GM12864 (cell line): ENCODE results near the gene LCN15.

ENCODE experiments used
- DNase-seq: peaks from one replicate; pipeline ENCODE4 v3.0.0-alpha.2; 2011; ENCODE audit warnings: low read depth
- H3K4me3 ChIP-seq: 2 replicates; pipeline ENCODE4 v1.5.1; 2011; ENCODE audit warnings: mild to moderate bottlenecking, low read depth, low read length, control low read depth
- TF ChIP-seq, protein P1 (sequence below): IDR thresholded peaks from 2 replicates; pipeline ENCODE4 v1.5.1; 2011; ENCODE audit warnings: low read depth, mild to moderate bottlenecking, moderate library complexity, low read length, control low read depth, inconsistent platforms; ENCODE audit errors: missing control alignments

The LCN15 gene

DNA sequence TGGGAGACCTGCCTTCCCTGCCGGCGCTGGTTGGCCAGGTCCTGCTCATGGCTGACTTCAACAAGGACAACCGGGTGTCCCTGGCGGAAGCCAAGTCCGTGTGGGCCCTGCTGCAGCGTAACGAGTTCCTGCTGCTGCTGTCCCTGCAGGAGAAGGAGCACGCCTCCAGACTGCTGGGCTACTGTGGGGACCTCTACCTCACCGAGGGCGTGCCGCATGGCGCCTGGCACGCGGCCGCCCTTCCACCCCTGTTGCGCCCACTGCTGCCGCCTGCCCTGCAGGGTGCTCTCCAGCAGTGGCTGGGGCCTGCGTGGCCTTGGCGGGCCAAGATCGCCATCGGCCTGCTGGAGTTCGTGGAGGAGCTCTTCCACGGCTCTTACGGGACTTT is 41.4 kb downstream of the LCN15 start:
- DNase-seq = no peak
- H3K4me3 ChIP-seq = no peak overlapping the region
- TF ChIP-seq, protein P1, sequence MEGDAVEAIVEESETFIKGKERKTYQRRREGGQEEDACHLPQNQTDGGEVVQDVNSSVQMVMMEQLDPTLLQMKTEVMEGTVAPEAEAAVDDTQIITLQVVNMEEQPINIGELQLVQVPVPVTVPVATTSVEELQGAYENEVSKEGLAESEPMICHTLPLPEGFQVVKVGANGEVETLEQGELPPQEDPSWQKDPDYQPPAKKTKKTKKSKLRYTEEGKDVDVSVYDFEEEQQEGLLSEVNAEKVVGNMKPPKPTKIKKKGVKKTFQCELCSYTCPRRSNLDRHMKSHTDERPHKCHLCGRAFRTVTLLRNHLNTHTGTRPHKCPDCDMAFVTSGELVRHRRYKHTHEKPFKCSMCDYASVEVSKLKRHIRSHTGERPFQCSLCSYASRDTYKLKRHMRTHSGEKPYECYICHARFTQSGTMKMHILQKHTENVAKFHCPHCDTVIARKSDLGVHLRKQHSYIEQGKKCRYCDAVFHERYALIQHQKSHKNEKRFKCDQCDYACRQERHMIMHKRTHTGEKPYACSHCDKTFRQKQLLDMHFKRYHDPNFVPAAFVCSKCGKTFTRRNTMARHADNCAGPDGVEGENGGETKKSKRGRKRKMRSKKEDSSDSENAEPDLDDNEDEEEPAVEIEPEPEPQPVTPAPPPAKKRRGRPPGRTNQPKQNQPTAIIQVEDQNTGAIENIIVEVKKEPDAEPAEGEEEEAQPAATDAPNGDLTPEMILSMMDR = no peak

- DNase-seq = no peak
- H3K4me3 ChIP-seq = no peak overlapping the region
- TF ChIP-seq, protein P1 = no peak
Measured at GRCh38 chr9:136722093-136722968, 42.0 kb downstream of the LCN15 start.

- TF ChIP-seq, protein P1 = no peak
- no peak overlapping the region for H3K4me3 ChIP-seq
- DNase-seq = no peak
Measured at GRCh38 chr9:136721339-136722092, 42.8 kb downstream of the LCN15 start.

- DNase-seq = no peak
Measured at GRCh38 chr9:136720898-136721338, 43.4 kb downstream of the LCN15 start.

DNA sequence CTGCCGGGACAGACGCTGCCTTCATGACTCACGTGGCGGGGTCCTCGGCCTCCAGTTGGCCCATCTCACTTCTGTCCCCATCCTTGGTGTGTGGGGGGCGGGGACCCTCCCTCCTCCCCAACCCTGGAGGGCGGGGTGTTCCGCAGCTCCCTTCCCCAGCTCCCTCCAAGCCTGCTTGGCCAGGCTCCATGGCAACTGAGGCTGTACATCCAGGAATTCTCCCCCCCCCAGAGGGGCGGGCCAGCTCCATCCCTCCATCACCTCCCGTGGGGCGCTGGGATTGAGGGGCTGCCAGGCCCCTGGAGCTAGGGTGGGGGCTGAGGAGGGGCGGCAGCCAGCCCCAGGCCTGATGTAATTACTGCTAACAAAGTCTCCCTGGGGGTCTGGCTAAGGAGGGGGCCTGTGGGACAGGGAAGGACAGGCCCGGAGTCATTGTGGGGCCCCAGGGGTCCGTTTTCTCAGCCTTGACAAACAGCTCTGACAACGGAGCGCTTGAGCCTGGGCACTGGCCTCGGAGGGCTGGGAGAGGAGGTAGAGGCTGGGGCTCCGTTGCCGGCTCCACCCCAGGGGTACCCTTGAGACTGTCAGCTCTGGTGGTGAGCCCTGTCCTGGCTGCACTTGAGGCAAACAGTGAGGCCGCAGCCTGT is 43.9 kb downstream of the LCN15 start:
- DNase-seq = no peak
- H3K4me3 ChIP-seq = no peak overlapping the region
- TF ChIP-seq, protein P1 = no peak

More at GRCh38 chr9:136720898-136721338, 43.4 kb downstream of the LCN15 start:
- TF ChIP-seq, protein P1 = no peak
- no peak overlapping the region for H3K4me3 ChIP-seq

DNA sequence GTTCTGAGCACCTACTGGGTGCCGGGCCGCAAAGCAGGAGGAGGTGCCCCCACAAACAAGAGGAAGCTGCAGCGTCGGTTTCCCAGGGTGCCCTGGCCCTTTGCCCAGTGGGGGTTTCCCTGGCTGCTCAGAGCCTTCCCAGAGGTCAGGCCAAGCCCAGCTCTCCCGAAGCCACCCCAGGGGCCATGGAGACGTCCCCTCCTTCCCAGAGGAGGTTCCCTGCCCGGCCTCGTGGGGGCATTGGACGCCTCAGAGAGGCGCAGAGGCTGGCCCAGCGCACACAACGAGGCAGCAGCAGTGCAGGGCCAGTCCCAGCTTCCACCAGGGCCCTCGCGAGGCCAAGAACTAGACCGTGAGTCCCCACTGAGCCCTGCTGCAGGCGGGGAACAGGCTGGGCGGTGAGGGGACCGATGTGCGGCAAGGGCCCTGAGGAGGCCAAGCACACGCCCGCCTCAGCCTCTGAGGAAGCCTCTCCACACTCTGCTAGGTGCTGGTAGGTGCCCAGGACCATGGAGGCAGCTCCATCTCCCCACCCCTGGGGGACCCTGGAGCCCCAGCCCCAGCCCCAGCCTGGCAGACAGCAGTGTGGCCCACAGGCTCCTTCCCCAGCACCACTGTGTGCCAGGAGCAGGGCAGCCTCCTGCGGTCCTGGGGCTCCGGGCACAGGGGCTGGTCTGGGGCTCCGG is 45.0 kb downstream of the LCN15 start:
- TF ChIP-seq, protein P1 = no peak
- H3K4me3 ChIP-seq = no peak overlapping the region
- DNase-seq = no peak
